Bone marrow (tissue), 2 donors: ENCODE data around the gene C5AR2.
A peak's percentile ranks its signal among the peaks of the same experiment; 100 is the strongest.
"Not testable (repeated sequence)": the region's sequence is repeated elsewhere in the genome, so short reads cannot be mapped to it uniquely, and the experiment has no call there.

ENCODE experiments used
- DNase-seq, 2 donors: peaks; one replicate each; lab custom pipeline; 2025; lab: John Stamatoyannopoulos, UW

Gene C5AR2

DNA sequence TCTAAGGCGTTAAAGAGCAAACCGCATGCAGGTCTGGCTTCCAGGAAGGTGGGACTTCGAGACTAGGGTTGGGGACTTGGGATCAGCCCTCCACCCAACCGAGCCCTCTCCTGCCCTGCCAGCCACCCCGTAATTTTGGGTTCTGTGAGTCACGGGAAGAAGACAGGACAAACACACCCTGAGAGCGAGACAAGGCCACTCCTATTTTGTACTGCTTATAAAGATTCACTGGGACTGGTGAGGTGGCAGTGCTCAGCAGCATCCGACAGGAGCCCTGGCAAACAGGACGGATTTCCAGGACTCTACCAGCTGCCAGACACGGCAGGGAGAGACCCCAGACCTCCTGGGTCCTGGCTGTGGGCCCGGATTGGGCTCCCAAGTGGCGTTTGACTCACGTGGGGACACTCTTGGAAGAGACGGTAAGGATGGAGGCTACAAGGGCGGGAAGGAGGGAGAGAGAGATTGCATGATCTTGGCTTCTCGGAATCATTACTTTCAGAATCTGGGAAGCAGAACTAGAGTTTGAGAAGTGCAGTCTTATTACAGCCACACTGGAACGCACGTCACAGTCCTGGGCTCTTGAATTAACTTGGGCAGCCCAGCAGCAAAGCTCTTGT, at the start of gene C5AR2:
Gene C5AR2 (plus strand): TSS at position 245 of the 617 bp plus-strand sequence. CDS start 8,625 bp downstream, outside the sequence.
- no peak for DNase-seq

DNA sequence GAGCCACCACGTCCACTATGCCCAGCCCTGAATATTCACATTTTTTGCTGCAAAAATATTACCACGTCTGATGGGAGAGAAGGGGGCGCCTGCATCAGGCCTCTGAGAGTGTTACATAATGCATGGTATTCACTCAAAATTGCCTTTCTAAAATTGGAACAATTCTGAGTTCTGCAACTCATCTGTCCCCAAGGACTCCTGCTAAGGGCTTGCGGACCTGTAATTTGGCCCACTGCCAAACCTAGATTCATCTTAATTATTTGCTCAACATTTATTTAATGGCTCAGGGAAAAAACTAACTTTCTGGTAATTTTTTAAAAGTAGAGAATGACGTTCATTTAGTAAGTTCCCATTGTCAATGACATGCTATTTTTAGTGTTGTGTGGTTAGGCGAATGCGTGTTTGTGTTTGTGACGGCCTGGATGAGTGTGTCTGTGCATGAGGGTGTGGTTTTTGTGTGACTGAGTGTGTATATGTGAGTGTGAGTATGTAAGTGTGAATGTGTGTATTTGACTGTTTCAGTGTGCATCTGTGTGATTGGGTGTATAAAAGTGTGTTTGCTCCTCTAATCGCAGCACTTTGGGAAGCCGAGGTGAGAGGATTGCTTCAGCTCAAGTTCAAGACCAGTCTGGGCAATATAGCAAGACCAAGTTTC, 48.4 kb upstream of the C5AR2 start:
- no peak for DNase-seq

DNA sequence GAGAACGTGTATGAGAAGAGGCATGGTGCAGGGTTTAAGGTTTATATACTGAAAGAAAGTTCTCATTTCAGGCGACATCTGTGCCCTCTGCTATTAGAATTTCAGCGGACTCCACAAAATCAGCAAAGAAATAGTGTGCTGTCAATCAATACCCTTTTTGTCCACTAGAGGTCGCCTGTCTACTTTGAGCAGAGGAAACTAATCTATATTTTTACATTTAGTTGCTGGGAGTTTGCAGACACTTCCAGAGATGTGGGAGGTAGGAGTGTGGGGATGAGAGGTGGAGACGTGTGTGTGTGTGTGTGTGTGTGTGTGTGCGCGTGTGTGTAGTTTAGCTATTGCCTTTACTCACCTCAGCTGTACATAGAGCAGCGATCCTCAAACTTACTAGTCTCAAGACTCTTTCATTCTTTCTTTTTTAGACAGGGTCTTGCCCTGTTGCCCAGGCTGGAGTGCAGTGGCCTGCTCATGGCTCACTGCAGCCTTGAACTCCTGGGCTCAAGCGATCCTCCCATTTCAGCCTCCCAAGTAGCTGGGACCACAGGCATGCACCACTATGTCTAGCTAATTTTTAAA, 47.6 kb upstream of the C5AR2 start:
- peak in 1 of 2 donors; percentile 61 for DNase-seq

GRCh38 chr19:47296036-47296435, 35.9 kb upstream of the C5AR2 start:
- peak; percentile 22 to 51 for DNase-seq

- not testable (repeated sequence) for DNase-seq
These were observed 31.1 kb upstream of the C5AR2 start for GRCh38 chr19:47300867-47301266.

- DNase-seq = no peak
These were observed 29.7 kb upstream of the C5AR2 start for GRCh38 chr19:47302249-47302648.

GRCh38 chr19:47303966-47304365, 28.0 kb upstream of the C5AR2 start:
- no peak for DNase-seq

- peak; percentile 21 to 29 for DNase-seq
These were observed 26.6 kb upstream of the C5AR2 start for GRCh38 chr19:47305309-47305751.

DNA sequence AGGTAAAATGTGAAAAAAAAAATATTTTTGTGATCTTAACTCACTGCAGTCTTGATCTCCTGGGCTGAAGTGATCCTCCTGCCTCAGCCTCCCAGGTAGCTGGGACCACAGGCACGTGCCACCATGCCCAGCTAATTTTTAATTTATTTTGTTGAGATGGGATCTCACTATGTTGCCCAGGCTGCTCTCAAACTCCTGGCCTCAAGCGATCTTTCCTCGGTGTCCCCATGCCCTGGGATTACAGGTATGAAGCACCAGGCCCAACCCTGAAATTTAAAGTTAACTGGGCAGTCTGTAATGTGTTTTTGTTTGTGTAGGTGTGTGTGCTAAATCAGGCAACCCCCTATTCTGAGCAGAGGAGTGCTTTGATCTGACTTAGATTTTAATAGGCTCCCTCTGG, 25.7 kb upstream of the C5AR2 start:
- no peak for DNase-seq

GRCh38 chr19:47309038-47309437, 22.9 kb upstream of the C5AR2 start:
- DNase-seq = no peak

DNA sequence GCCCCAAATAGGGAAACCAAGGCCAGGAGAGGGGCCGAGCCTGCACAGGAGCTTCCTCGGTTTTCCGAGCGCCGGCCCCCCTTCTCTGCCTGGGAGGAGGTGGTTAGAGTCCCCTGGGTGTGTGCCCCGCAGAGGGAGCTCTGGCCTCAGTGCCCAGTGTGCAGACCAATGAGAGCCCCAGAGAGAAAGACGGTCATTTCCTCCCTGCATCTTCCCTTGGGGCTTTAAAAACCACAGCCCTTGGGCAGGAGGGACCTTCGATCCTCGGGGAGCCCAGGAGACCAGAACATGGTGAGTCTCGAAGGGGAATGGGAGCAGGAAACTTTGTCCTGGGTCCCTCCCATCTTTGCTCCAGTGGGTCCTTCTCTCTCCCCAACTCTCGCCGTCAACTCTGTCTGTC, 22.4 kb upstream of the C5AR2 start, which contains the start of gene C5AR1:
Gene C5AR1 (plus strand): TSS at position 254 of the 400 bp plus-strand sequence. CDS start 35 bp downstream, at position 289.
- peak in 1 of 2 donors; percentile 23 for DNase-seq

DNA sequence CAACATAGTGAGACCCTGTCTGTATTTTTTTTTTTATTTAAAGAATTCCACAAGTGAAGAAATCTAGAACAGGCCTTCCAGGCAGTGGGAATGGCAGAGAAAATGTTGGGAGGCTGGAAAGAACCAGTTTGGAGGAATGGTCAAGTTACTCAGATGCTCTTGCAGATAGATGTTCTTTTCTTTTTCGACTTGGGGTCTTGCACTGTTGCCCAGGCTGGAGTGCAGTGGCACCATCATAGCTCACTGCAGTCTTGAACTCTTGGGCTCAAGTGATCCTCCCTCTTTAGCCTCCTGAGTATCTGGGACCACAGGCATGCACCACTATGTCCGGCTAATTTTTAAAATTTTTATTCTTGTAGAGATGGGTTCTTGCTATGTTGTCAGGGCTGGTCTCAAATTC, 21.7 kb upstream of the C5AR2 start:
- DNase-seq = no peak

GRCh38 chr19:47310819-47311218, 21.2 kb upstream of the C5AR2 start:
- DNase-seq = no peak

- DNase-seq = no peak
These were observed 19.5 kb upstream of the C5AR2 start for GRCh38 chr19:47312366-47313006.

GRCh38 chr19:47313754-47314295, 18.1 kb upstream of the C5AR2 start:
- DNase-seq = no peak

DNA sequence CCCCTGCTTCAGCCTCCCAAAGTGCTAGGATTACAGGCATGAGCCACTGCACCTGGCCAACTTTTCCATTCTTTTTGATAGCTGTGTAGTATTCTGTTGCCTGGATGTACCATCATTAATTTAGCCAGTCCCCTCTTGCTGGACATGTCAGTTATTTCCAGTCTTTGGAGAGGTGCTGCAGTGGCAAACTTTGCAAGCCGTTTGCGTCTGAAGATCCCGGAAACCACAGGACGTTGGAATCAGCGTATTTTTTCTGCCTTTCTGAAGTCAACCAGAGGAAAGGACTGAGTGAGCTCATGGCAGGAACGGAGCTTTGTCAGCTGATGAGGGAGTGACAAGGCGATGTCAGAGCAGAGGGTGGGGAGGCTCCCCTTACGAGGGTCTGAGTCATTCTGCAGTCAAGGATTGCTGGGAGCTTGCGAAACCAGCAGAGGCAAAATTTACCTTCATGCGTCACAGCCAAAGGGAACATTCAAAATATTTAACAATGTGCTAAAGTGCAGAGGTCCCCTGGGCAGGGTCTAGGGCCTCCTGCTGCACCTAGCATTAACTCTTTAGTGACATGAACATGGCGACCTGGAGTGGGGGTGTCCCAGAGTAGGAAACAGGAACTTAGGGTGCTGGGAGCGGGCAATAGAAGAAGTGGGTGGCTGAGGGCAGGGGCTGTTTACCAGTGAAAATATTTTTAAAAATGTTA, 16.7 kb upstream of the C5AR2 start:
- peak; percentile 53 to 94 for DNase-seq

DNA sequence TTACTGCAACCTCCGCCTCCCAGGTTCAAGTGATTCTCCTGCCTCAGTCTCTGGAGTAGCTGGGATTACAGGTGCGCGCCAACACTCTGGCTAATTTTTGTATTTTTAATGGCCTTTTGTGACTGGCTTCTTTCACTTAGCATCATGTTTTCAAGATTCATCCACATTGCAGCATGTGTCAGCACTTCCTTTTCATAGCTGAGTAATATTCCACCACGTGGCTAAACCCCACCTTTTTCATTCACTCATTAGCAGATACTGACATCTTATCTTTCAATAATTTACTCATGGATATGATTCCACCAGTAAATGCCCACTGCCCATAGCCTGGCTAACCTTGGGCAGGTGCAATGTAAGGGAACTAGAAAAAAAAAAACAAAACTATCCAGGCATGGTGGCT, 15.5 kb upstream of the C5AR2 start:
- no peak for DNase-seq

DNA sequence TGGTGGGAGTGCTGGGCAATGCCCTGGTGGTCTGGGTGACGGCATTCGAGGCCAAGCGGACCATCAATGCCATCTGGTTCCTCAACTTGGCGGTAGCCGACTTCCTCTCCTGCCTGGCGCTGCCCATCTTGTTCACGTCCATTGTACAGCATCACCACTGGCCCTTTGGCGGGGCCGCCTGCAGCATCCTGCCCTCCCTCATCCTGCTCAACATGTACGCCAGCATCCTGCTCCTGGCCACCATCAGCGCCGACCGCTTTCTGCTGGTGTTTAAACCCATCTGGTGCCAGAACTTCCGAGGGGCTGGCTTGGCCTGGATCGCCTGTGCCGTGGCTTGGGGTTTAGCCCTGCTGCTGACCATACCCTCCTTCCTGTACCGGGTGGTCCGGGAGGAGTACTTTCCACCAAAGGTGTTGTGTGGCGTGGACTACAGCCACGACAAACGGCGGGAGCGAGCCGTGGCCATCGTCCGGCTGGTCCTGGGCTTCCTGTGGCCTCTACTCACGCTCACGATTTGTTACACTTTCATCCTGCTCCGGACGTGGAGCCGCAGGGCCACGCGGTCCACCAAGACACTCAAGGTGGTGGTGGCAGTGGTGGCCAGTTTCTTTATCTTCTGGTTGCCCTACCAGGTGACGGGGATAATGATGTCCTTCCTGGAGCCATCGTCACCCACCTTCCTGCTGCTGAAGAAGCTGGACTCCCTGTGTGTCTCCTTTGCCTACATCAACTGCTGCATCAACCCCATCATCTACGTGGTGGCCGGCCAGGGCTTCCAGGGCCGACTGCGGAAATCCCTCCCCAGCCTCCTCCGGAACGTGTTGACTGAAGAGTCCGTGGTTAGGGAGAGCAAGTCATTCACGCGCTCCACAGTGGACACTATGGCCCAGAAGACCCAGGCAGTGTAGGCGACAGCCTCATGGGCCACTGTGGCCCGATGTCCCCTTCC, 11.8 kb upstream of the C5AR2 start:
- no peak for DNase-seq

- no peak for DNase-seq
These were observed 10.3 kb upstream of the C5AR2 start for GRCh38 chr19:47321630-47322029.

DNA sequence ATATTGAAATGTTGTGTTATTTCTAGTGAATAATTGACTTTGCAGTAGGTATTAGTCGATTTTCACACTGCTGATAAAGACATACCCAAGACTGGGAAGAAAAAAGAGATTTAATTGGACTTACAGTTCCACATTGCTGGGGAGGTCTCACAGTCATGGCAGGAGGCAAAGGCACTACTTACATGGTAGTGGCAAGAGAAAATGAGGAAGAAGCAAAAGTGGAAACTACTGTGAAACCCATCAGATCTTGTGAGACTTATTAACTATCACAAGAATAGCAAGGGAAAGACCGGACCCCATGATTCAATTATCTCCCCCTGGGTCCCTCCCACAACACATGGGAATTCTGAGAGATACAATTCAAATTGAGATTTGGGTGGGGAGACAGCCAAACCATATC, 9.9 kb upstream of the C5AR2 start:
- peak in 1 of 2 donors; percentile 20 for DNase-seq

GRCh38 chr19:47323409-47323808, 8.6 kb upstream of the C5AR2 start:
- no peak for DNase-seq
